ENCODE measurements around the gene GARIN5B. TPM values are rescaled to one million over a fixed set of nuclear protein-coding genes. Genes with fewer than 3 reads are reported as not detected.

GARIN5B gene
- total RNA-seq, 1 experiment from 2014 or later: not detected

DNA sequence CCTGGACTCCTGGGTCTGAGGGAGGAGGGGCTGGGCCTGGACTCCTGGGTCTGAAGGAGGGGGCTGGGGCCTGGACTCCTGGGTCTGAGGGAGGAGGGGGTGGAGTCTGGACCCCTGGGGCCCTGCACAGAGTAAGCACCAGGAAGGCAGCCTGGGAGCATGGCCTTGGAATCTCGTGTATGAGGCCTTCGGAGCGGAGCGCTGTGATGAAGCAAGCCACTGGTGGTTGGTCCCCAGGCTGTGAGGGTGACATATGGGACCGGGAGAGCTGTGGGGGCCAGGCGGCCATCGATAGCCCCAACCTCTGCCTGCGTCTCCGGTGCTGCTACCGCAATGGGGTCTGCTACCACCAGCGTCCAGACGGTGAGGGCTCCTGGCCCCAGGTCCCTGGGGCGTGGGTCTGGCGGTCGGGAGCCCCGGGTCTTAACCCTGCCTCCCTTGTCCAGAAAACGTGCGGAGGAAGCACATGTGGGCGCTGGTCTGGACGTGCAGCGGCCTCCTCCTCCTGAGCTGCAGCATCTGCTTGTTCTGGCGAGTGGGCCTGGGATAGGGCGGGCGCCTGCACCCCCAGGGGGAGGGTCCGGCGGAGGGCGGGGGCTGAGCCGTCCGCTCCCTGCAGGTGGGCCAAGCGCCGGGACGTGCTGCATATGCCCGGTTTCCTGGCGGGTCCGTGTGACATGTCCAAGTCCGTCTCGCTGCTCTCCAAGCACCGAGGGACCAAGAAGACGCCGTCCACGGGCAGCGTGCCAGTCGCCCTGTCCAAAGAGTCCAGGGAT lies 14.5 kb upstream of the GARIN5B start:
- intact Hi-C loops (cut with micrococcal nuclease; ENCODE audit: unreplicated experiment): no loop called here
- CTCF ChIA-PET: interaction anchor here (1.3 kb wide), 1 partner anchor 64 kb away, joined by 3 read pairs; no protein-coding TSS in a partner anchor
- BruUV-seq (replicated peaks): no TSS peak
- POLR2A ChIA-PET: interaction anchor here (0.6 kb wide), 1 partner anchor 769 kb away, joined by 3 read pairs; no protein-coding TSS in a partner anchor
- no peak overlapping the region for H3K4me3 ChIP-seq (ENCODE audit: low read depth, low read length)
- TF ChIP-seq, protein P1, sequence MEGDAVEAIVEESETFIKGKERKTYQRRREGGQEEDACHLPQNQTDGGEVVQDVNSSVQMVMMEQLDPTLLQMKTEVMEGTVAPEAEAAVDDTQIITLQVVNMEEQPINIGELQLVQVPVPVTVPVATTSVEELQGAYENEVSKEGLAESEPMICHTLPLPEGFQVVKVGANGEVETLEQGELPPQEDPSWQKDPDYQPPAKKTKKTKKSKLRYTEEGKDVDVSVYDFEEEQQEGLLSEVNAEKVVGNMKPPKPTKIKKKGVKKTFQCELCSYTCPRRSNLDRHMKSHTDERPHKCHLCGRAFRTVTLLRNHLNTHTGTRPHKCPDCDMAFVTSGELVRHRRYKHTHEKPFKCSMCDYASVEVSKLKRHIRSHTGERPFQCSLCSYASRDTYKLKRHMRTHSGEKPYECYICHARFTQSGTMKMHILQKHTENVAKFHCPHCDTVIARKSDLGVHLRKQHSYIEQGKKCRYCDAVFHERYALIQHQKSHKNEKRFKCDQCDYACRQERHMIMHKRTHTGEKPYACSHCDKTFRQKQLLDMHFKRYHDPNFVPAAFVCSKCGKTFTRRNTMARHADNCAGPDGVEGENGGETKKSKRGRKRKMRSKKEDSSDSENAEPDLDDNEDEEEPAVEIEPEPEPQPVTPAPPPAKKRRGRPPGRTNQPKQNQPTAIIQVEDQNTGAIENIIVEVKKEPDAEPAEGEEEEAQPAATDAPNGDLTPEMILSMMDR (IDR thresholded peaks at IDR 0.05; ENCODE audit: insufficient read depth in 1 of 2, low read depth in 1 of 2, low read length in 1 of 2, severe bottlenecking in 1 of 2, unreplicated experiment in 1 of 2): no peak
- Mint-ChIP-seq H3K36me3 (ENCODE audit: insufficient read depth, unreplicated experiment) (peaks cover 30% of the 10 kb centered on the region), H3K4me3 (ENCODE audit: unreplicated experiment) (no peak overlapping the region), H3K4me1 (ENCODE audit: low read depth, unreplicated experiment) (peaks cover 25% of the 10 kb centered on the region), H3K27ac (ENCODE audit: unreplicated experiment) (no peak overlapping the region), H3K27me3 (ENCODE audit: insufficient read depth, unreplicated experiment) (no peaks in the 10 kb centered on the region), H3K9me3 (ENCODE audit: unreplicated experiment) (no peaks in the 10 kb centered on the region)
- no peaks in the 10 kb centered on the region for H3K9me3 ChIP-seq
- H3K4me1 ChIP-seq: peaks cover 37% of the 10 kb centered on the region
- H3K27me3 ChIP-seq (replicated peaks; ENCODE audit: control insufficient read depth, insufficient read depth, low read length): no peaks in the 10 kb centered on the region
- DNase-seq: no peak
- peaks cover 2% of the 10 kb centered on the region; the same call in 1 of the 2 replicates for H3K36me3 ChIP-seq (ENCODE audit: control insufficient read depth, insufficient read depth, low read length)

DNA sequence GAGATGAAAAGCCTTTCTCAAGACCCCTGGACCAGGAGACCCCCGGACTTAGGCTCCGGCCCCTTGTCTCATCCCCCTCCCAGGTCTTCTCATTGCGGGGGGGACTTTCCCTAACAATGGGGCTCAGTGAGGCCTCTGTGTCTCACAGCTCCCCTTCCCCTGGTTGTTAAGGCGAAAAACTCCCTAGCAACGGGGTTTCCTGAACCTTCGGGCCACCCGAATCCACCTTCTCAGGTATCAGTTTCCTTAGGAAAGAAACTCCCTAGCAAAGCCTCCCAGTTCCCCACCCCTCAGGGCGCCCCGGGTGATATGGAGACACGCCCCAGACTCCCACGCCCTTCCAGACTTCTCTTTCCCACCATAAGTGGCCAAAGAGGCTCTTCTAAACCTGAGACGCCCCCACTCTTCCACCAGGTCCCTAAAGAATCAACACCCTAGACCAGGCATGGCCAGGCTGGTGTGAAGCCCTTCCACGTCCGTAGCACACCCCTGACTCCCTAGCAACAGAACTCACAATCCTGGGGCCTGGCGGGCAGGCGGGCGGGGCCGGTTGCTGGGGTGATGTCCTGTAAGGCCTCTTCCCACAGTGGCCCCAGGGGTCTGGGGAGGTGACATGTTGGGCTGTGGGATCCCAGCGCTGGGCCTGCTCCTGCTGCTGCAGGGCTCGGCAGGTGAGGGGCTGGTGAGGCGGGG lies 13.3 kb upstream of the GARIN5B start, which contains the start of gene TMEM190:
TMEM190 (plus strand) TSS at position 586 of the 693 bp plus-strand sequence; CDS start at position 614, 28 bp downstream.
- H3K4me3 ChIP-seq (ENCODE audit: low read depth, low read length): no peak within 1 kb of the TSS
- no TSS peak for BruUV-seq (replicated peaks)
- Mint-ChIP-seq H3K4me3 (ENCODE audit: unreplicated experiment) (peak within 1 kb of the TSS; percentile 29), H3K36me3 (ENCODE audit: insufficient read depth, unreplicated experiment) (peaks cover 38% of the 10 kb centered on the region), H3K4me1 (ENCODE audit: low read depth, unreplicated experiment) (peaks cover 22% of the 10 kb centered on the region), H3K27ac (ENCODE audit: unreplicated experiment) (peak within 1 kb of the TSS; percentile 75), H3K9me3 (ENCODE audit: unreplicated experiment) (no peaks in the 10 kb centered on the region), H3K27me3 (ENCODE audit: insufficient read depth, unreplicated experiment) (no peaks in the 10 kb centered on the region)
- peak in 1 of 2 experiments; percentile 55 for DNase-seq
- intact Hi-C loops (cut with micrococcal nuclease; ENCODE audit: unreplicated experiment): no loop called here
- 0 out of 2 replicates have a peak, but pooled peaks cover 2% of the 10 kb centered on the region for H3K36me3 ChIP-seq (ENCODE audit: control insufficient read depth, insufficient read depth, low read length)
- peaks cover 36% of the 10 kb centered on the region for H3K4me1 ChIP-seq
- ChIA-PET POLR2A (interaction anchor here (0.6 kb wide), 1 partner anchor 31 kb away, joined by 3 read pairs; no protein-coding TSS in a partner anchor), CTCF (no interaction called here)
- H3K9me3 ChIP-seq: no peaks in the 10 kb centered on the region
- TF ChIP-seq, protein P1 (IDR thresholded peaks at IDR 0.05; ENCODE audit: insufficient read depth in 1 of 2, low read depth in 1 of 2, low read length in 1 of 2, severe bottlenecking in 1 of 2, unreplicated experiment in 1 of 2): no peak
- no peaks in the 10 kb centered on the region; the same call in 1 of the 2 replicates for H3K27me3 ChIP-seq (replicated peaks; ENCODE audit: control insufficient read depth, insufficient read depth, low read length)

All from Caco-2 (cell line).